ENCODE data around the gene MPHOSPH8.

Gene MPHOSPH8

GRCh38 chr13:19633479-19634255 lies at the start of gene MPHOSPH8:
Gene MPHOSPH8, plus strand, starts transcription at chr13:19633659. Its CDS starts 90 bp downstream, at chr13:19633749.
- DNase-seq = peak; percentile 95

GRCh38 chr13:19586904-19587634 lies 46.4 kb upstream of the MPHOSPH8 start:
- no peak for DNase-seq

- peak; percentile 41 for DNase-seq
Measured at GRCh38 chr13:19587635-19588300, 45.7 kb upstream of the MPHOSPH8 start.

GRCh38 chr13:19589312-19589711 lies 44.1 kb upstream of the MPHOSPH8 start:
- no peak for DNase-seq

- no peak for DNase-seq
Measured at GRCh38 chr13:19590423-19590822, 43.0 kb upstream of the MPHOSPH8 start.

GRCh38 chr13:19591864-19592263 lies 41.6 kb upstream of the MPHOSPH8 start:
- DNase-seq = no peak

- DNase-seq = no peak
Measured at GRCh38 chr13:19592657-19593180, 40.7 kb upstream of the MPHOSPH8 start.

GRCh38 chr13:19596086-19596485 lies 37.4 kb upstream of the MPHOSPH8 start:
- no peak for DNase-seq

- no peak for DNase-seq
Measured at GRCh38 chr13:19596960-19597361, 36.5 kb upstream of the MPHOSPH8 start.

GRCh38 chr13:19597523-19597922 lies 35.9 kb upstream of the MPHOSPH8 start:
- no peak for DNase-seq

GRCh38 chr13:19601749-19602725 lies 31.4 kb upstream of the MPHOSPH8 start:
- peak; percentile 12 for DNase-seq

GRCh38 chr13:19604306-19604705 lies 29.2 kb upstream of the MPHOSPH8 start:
- DNase-seq = no peak

- no peak for DNase-seq
Measured at GRCh38 chr13:19605161-19605955, 28.1 kb upstream of the MPHOSPH8 start.

GRCh38 chr13:19606152-19606551 lies 27.3 kb upstream of the MPHOSPH8 start:
- no peak for DNase-seq

GRCh38 chr13:19606737-19607136 lies 26.7 kb upstream of the MPHOSPH8 start:
- DNase-seq = no peak

GRCh38 chr13:19607523-19608078 lies 25.9 kb upstream of the MPHOSPH8 start:
- DNase-seq = no peak

- DNase-seq = no peak
Measured at GRCh38 chr13:19618977-19619376, 14.5 kb upstream of the MPHOSPH8 start.

- no peak for DNase-seq
Measured at GRCh38 chr13:19622193-19622592, 11.3 kb upstream of the MPHOSPH8 start.

GRCh38 chr13:19624265-19624664 lies 9.2 kb upstream of the MPHOSPH8 start:
- no peak for DNase-seq

- no peak for DNase-seq
Measured at GRCh38 chr13:19632915-19633478, 462 bp upstream of the MPHOSPH8 start.
